ENCODE data around the gene INPP5A.

Gene INPP5A

GRCh38 chr10:132576671-132577349 is 39.2 kb downstream of the INPP5A start:
- Histone ChIP-seq H3K9me3 (ENCODE audit: control insufficient read depth, insufficient read depth, low read length) (no peaks in the 10 kb centered on the region), H3K79me2 (ENCODE audit: control insufficient read depth, low read length) (peaks cover 3% of the 10 kb centered on the region; the same call in 1 of the 2 replicates), H4K20me1 (ENCODE audit: control insufficient read depth, insufficient read depth, low read depth, low read length) (0 out of 2 replicates have a peak, but pooled peaks cover 3% of the 10 kb centered on the region), H3K4me3 (ENCODE audit: low read length) (no peak overlapping the region), H3K9me2 (replicated peaks; ENCODE audit: control insufficient read depth, low read length) (no peaks in the 10 kb centered on the region), H3K4me1 (ENCODE audit: control insufficient read depth, low read length) (peaks cover 21% of the 10 kb centered on the region), H3F3A (ENCODE audit: control insufficient read depth, insufficient read depth) (no peaks in the 10 kb centered on the region), H3K27me3 (ENCODE audit: control insufficient read depth, low read length) (no peaks in the 10 kb centered on the region), H3K4me2 (ENCODE audit: low read length) (no peak overlapping the region), H3K36me3 (ENCODE audit: control insufficient read depth, low read length) (no peaks in the 10 kb centered on the region), H3K27ac (ENCODE audit: low read depth, low read length) (no peak overlapping the region)
- TF ChIP-seq CTCF (IDR thresholded peaks at IDR 0.05; ENCODE audit: low read depth, low read length, poor library complexity, severe bottlenecking) (no peak), EZH2phosphoT487 (IDR thresholded peaks at IDR 0.05; ENCODE audit: borderline replicate concordance, low read length) (no peak)

GRCh38 chr10:132577350-132578003 is 39.9 kb downstream of the INPP5A start:
- TF ChIP-seq EZH2phosphoT487 (IDR thresholded peaks at IDR 0.05; ENCODE audit: borderline replicate concordance, low read length) (no peak), CTCF (IDR thresholded peaks at IDR 0.05; ENCODE audit: low read depth, low read length, poor library complexity, severe bottlenecking) (no peak)
- Histone ChIP-seq H4K20me1 (ENCODE audit: control insufficient read depth, insufficient read depth, low read depth, low read length) (0 out of 2 replicates have a peak, but pooled peaks cover 3% of the 10 kb centered on the region), H3K4me1 (ENCODE audit: control insufficient read depth, low read length) (peaks cover 15% of the 10 kb centered on the region), H3K4me2 (ENCODE audit: low read length) (no peak overlapping the region), H3K36me3 (ENCODE audit: control insufficient read depth, low read length) (no peaks in the 10 kb centered on the region), H3K9me2 (replicated peaks; ENCODE audit: control insufficient read depth, low read length) (no peaks in the 10 kb centered on the region), H3K27ac (ENCODE audit: low read depth, low read length) (no peak overlapping the region), H3K27me3 (ENCODE audit: control insufficient read depth, low read length) (no peaks in the 10 kb centered on the region), H3K9me3 (ENCODE audit: control insufficient read depth, insufficient read depth, low read length) (no peaks in the 10 kb centered on the region), H3K79me2 (ENCODE audit: control insufficient read depth, low read length) (peaks cover 2% of the 10 kb centered on the region; the same call in 1 of the 2 replicates), H3K4me3 (ENCODE audit: low read length) (no peak overlapping the region), H3F3A (ENCODE audit: control insufficient read depth, insufficient read depth) (no peaks in the 10 kb centered on the region)

- Histone ChIP-seq H3K27me3 (ENCODE audit: control insufficient read depth, low read length) (no peaks in the 10 kb centered on the region), H3K4me2 (ENCODE audit: low read length) (no peak overlapping the region), H3K36me3 (ENCODE audit: control insufficient read depth, low read length) (no peaks in the 10 kb centered on the region), H3K79me2 (ENCODE audit: control insufficient read depth, low read length) (no peaks in the 10 kb centered on the region), H3K4me1 (ENCODE audit: control insufficient read depth, low read length) (peaks cover 11% of the 10 kb centered on the region), H3K9me2 (replicated peaks; ENCODE audit: control insufficient read depth, low read length) (no peaks in the 10 kb centered on the region), H3K4me3 (ENCODE audit: low read length) (no peak overlapping the region), H3K27ac (ENCODE audit: low read depth, low read length) (no peak overlapping the region), H3F3A (ENCODE audit: control insufficient read depth, insufficient read depth) (no peaks in the 10 kb centered on the region), H3K9me3 (ENCODE audit: control insufficient read depth, insufficient read depth, low read length) (no peaks in the 10 kb centered on the region), H4K20me1 (ENCODE audit: control insufficient read depth, insufficient read depth, low read depth, low read length) (0 out of 2 replicates have a peak, but pooled peaks cover 3% of the 10 kb centered on the region)
- TF ChIP-seq CTCF (IDR thresholded peaks at IDR 0.05; ENCODE audit: low read depth, low read length, poor library complexity, severe bottlenecking) (no peak), EZH2phosphoT487 (IDR thresholded peaks at IDR 0.05; ENCODE audit: borderline replicate concordance, low read length) (no peak)
Measured at GRCh38 chr10:132578287-132578951, 40.8 kb downstream of the INPP5A start.

Measured in DOHH2 (cell line).